ENCODE data around the gene ACAP3.

The ACAP3 gene

DNA sequence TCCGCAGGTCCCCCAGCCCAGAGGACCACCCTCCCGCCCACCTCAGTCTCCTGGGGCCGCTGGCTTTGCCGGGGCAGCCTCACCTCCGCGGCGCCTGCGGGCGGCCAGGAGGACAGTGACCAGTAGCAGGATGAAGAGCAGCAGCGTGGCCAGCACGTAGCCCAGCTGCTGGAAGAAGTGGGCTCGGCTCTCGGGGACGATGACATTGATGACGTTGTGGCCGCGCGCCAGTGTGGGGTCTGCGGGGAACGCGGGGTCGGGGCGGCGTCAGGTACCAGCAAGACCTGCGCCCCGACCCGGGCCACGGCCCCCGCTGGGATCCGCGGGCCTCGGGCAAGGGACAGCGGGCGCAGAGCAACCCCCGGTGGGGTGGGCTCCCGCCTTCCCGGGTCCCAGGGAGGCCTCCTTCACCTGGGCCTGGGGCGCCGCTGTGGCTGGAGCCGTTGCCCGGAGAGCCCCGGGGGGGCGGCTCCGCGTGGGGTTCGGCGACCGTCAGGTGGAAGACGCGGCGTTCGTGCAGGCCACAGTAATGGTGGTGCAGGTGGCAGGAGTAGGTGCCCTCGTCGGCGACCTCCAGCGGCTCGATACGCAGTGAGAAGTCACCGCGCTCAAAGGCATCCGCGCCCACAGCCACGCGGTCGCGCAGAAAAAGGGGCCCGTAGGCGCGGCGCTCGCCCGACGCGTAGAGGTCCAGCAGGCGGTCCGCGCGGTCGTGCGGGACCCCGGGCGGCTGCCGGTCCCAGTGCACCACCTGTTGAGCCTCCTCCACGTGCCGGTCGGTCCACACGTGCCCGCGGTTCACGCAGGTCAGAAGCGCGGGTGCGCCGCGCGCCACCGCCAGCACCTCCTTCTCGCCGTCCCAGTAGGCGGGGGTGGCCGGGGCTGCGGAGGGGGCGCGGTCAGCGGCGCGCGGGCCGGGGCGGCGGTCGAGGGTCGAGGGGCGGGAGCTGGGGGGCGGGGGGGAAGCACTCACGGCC lies 46.8 kb upstream of the ACAP3 start:
- no peaks in the 10 kb centered on the region for H3K36me3 ChIP-seq
- peaks cover 34% of the 10 kb centered on the region for H3K4me1 ChIP-seq
- no peak overlapping the region for H3K4me3 ChIP-seq (ENCODE audit: low read depth, low read length)
- H3K9me3 ChIP-seq: no peaks in the 10 kb centered on the region
- peak; percentile 11 for DNase-seq
- no peak for TF ChIP-seq CTCF (IDR thresholded peaks at IDR 0.05; ENCODE audit: low read depth, low read length)
- H3K27me3 ChIP-seq: no peaks in the 10 kb centered on the region

GRCh38 chr1:1353389-1354151 lies 45.8 kb upstream of the ACAP3 start:
- no peak overlapping the region for H3K4me3 ChIP-seq (ENCODE audit: low read depth, low read length)
- H3K36me3 ChIP-seq: no peaks in the 10 kb centered on the region
- no peaks in the 10 kb centered on the region for H3K9me3 ChIP-seq
- peaks cover 25% of the 10 kb centered on the region for H3K4me1 ChIP-seq
- no peak for DNase-seq
- no peak for TF ChIP-seq CTCF (IDR thresholded peaks at IDR 0.05; ENCODE audit: low read depth, low read length)
- no peaks in the 10 kb centered on the region for H3K27me3 ChIP-seq

GRCh38 chr1:1352786-1353388 lies 45.2 kb upstream of the ACAP3 start:
- H3K4me1 ChIP-seq: peaks cover 24% of the 10 kb centered on the region
- no peak for TF ChIP-seq CTCF (IDR thresholded peaks at IDR 0.05; ENCODE audit: low read depth, low read length)
- no peaks in the 10 kb centered on the region for H3K27me3 ChIP-seq
- no peak overlapping the region for H3K4me3 ChIP-seq (ENCODE audit: low read depth, low read length)
- no peak for DNase-seq
- no peaks in the 10 kb centered on the region for H3K9me3 ChIP-seq
- no peaks in the 10 kb centered on the region for H3K36me3 ChIP-seq

DNA sequence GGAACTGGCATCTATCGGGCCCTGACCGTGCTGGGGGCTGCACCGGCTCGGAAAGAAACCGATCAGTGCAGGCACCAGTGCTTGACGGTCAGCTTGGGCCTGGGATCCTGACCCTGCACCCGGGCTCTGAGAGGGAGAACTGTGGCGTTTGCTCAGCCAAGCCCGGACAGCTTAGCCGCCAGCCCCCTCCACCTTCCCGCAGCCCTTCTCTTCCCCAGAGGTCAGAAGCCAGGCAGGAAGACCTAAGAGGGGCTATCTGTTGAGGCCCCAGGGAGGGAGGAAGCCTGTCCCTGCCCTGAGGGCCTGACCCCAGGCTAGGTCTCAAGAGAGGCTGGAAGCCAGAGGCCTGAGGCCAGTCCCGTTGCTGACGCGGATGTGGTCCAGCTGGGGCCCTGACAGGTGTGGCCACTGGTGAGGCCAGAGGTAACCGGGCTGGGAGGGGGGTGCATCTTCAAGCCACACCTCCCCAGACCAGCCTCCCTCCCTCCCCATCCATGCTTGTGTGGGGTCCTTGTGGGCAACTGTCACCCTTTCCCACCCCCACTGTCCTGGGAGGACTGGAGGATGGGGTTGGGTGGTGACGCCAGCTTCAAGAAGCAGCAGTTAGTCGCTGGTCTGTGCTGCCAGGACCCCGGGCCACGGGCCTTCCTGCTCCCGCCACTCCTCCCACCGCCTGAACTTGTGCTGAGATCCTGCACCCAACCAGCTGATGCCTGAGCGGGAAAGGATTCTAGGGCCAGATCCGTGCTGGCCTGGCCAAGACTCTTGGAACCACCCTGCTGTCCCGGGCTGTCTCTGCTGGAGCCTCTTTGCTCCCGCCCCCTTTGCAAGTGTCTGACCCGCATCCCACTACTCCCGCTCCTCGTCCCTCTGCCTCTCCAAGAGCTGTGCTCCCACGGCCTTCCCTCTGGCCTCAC lies 44.0 kb upstream of the ACAP3 start:
- Histone ChIP-seq H3K4me1 (peaks cover 27% of the 10 kb centered on the region), H3K36me3 (no peaks in the 10 kb centered on the region), H3K9me3 (no peaks in the 10 kb centered on the region), H3K4me3 (ENCODE audit: low read depth, low read length) (no peak overlapping the region), H3K27me3 (no peaks in the 10 kb centered on the region)
- no peak for TF ChIP-seq CTCF (IDR thresholded peaks at IDR 0.05; ENCODE audit: low read depth, low read length)
- no peak for DNase-seq

DNA sequence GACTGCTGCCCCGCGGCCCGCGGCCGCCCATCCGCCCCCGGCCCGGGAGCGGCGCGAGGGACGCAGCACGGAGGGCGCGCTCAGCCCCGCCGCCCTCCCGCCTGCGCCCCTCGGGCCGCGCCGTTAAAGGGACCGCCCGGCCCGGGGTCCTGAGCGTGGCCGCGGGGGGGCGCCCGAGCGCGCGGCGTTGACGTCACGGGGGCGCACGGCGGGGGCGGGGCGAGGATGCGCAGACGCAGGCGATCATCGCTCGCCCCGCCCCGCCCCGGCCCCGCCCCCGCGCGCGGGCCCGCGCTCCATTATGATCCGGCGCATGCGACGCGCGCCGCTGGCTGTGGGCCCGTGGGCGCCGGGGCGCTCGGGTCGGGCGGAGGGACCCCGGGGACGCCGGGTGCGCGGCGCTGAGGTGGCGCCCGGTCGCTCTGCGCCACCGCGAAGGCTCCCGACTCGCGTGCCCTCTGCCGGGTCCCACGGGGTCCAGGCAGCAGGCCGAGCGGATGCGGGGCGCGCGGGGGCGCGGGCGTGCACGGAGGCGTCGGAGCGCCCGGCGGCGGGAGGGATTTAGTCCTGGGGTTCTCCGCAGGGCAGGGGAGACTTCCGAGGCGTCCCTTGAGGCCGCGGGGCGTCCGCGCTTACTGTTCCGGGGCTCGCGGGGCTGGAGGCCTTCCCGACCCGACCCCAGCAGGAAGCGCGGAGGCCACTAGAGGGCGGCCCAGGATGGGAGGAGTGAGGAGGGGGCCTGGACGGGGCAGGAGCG lies 41.7 kb upstream of the ACAP3 start, which contains the start of gene DVL1:
DVL1 (minus strand) TSS at position 163 of the 757 bp plus-strand sequence. CDS start 353 bp downstream, outside the sequence.
- Histone ChIP-seq H3K9me3 (no peaks in the 10 kb centered on the region), H3K36me3 (no peaks in the 10 kb centered on the region), H3K4me3 (ENCODE audit: low read depth, low read length) (peak within 1 kb of the TSS; percentile 86), H3K4me1 (peaks cover 27% of the 10 kb centered on the region), H3K27me3 (no peaks in the 10 kb centered on the region)
- peak; percentile 84 for DNase-seq
- TF ChIP-seq CTCF (IDR thresholded peaks at IDR 0.05; ENCODE audit: low read depth, low read length): peak; percentile 49
